ENCODE results near the gene SLC6A3. TPM values are rescaled to one million over a fixed set of nuclear protein-coding genes. Genes with fewer than 3 reads are reported as not detected.

Gene SLC6A3
- total RNA-seq, 1 experiment from 2014 or later, result 0.74 TPM

- DNase-seq (ENCODE audit: low spot score), result no peak
- ATAC-seq, result no peak
- H3K27me3 Mint-ChIP-seq (ENCODE audit: low read depth), result peaks cover 50% of the 10 kb centered on the region
- ChIA-PET POLR2A (no interaction called here), CTCF (interaction anchor here (1.3 kb wide), 1 partner anchor 8 kb away, joined by 6 read pairs; no protein-coding TSS in a partner anchor)
- peaks cover 15% of the 10 kb centered on the region for H3K4me1 Mint-ChIP-seq
- no peaks in the 10 kb centered on the region for H3K36me3 Mint-ChIP-seq
- no peaks in the 10 kb centered on the region for H3K9me3 Mint-ChIP-seq
- TF ChIP-seq ZNF425 (CRISPR knock-in tag; conservative IDR thresholded peaks at IDR 0.05), result no peak
- TF ChIP-seq CTCF (IDR thresholded peaks at IDR 0.05), result no peak
- no peak for TF ChIP-seq ERG (CRISPR knock-in tag; IDR thresholded peaks at IDR 0.05)
- TF ChIP-seq HMGXB4 (CRISPR knock-in tag; IDR thresholded peaks at IDR 0.05), result no peak
- no peak for TF ChIP-seq PRRX2 (CRISPR knock-in tag; IDR thresholded peaks at IDR 0.05)
- no peak for TF ChIP-seq FOXP4 (CRISPR knock-in tag; IDR thresholded peaks at IDR 0.05)
- no peak for TF ChIP-seq JUN (CRISPR knock-in tag; IDR thresholded peaks at IDR 0.05)
- TF ChIP-seq, protein P1, sequence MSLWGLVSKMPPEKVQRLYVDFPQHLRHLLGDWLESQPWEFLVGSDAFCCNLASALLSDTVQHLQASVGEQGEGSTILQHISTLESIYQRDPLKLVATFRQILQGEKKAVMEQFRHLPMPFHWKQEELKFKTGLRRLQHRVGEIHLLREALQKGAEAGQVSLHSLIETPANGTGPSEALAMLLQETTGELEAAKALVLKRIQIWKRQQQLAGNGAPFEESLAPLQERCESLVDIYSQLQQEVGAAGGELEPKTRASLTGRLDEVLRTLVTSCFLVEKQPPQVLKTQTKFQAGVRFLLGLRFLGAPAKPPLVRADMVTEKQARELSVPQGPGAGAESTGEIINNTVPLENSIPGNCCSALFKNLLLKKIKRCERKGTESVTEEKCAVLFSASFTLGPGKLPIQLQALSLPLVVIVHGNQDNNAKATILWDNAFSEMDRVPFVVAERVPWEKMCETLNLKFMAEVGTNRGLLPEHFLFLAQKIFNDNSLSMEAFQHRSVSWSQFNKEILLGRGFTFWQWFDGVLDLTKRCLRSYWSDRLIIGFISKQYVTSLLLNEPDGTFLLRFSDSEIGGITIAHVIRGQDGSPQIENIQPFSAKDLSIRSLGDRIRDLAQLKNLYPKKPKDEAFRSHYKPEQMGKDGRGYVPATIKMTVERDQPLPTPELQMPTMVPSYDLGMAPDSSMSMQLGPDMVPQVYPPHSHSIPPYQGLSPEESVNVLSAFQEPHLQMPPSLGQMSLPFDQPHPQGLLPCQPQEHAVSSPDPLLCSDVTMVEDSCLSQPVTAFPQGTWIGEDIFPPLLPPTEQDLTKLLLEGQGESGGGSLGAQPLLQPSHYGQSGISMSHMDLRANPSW (CRISPR knock-in tag; conservative IDR thresholded peaks at IDR 0.05; ENCODE audit: low read depth), result no peak
- no peak for TF ChIP-seq CREM (CRISPR knock-in tag; IDR thresholded peaks at IDR 0.05)
- TF ChIP-seq ZNF423 (CRISPR knock-in tag; IDR thresholded peaks at IDR 0.05), result no peak
- TF ChIP-seq TEAD1 (CRISPR knock-in tag; IDR thresholded peaks at IDR 0.05), result no peak
- no peak for TF ChIP-seq NR3C1 (CRISPR knock-in tag; conservative IDR thresholded peaks at IDR 0.05; ENCODE audit: low read depth)
- no peak for TF ChIP-seq SOX15 (CRISPR knock-in tag; IDR thresholded peaks at IDR 0.05)
- no peak for TF ChIP-seq NR2C2 (CRISPR knock-in tag; IDR thresholded peaks at IDR 0.05)
- no peak for TF ChIP-seq USF1 (CRISPR knock-in tag; IDR thresholded peaks at IDR 0.05)
- no peak overlapping the region for H3K27ac Mint-ChIP-seq
- H3K4me3 Mint-ChIP-seq, result no peak overlapping the region
Measured at GRCh38 chr5:1388383-1388967, 56.8 kb downstream of the SLC6A3 start.
